GM23338 (cell line): ENCODE data around the gene CIB4. TPM values are rescaled to one million over a fixed set of nuclear protein-coding genes. Genes with fewer than 3 reads are reported as not detected.

Experiments
- ATAC-seq: fragments of 200-7000 bp; cut with Tn5 transposase; 3 replicates; pipeline ENCODE4 v1.9.1; 2020
- DNase-seq: peaks from one replicate; pipeline ENCODE4 v3.0.0-alpha.2; 2015; ENCODE audit warnings: low spot score
- H2AFZ ChIP-seq: fragments of 200-600 bp; sonication (generic); 2 replicates; pipeline ENCODE4 v1.8.0; 2016; ENCODE audit warnings: antibody characterized with exemption, mild to moderate bottlenecking, moderate library complexity
- H3F3A ChIP-seq: fragments of 200-600 bp; sonication (generic); replicated peaks from 2 replicates; pipeline ENCODE4 v1.8.0; 2017; ENCODE audit warnings: antibody characterized with exemption, mixed run types, low read depth
- H3K27ac ChIP-seq: fragments of 200-600 bp; sonication (generic); 2 replicates; pipeline ENCODE4 v1.6.1; 2016; ENCODE audit warnings: low read depth
- H3K27me3 ChIP-seq: fragments of 200-600 bp; sonication (generic); 2 replicates; pipeline ENCODE4 v1.8.0; 2016; ENCODE audit warnings: mild to moderate bottlenecking, mixed run types, moderate library complexity; ENCODE audit not compliant: insufficient read depth
- H3K36me3 ChIP-seq: fragments of 200-600 bp; sonication (generic); 2 replicates; pipeline ENCODE4 v1.8.0; 2016; ENCODE audit warnings: mild to moderate bottlenecking; ENCODE audit not compliant: insufficient read depth
- H3K4me1 ChIP-seq: fragments of 200-600 bp; sonication (generic); 2 replicates; pipeline ENCODE4 v1.8.0; 2016; ENCODE audit warnings: mild to moderate bottlenecking, moderate library complexity; ENCODE audit not compliant: insufficient read depth
- H3K4me2 ChIP-seq: fragments of 200-600 bp; sonication (generic); 2 replicates; pipeline ENCODE4 v1.7.1; 2017; ENCODE audit warnings: mixed run types
- H3K4me3 ChIP-seq: fragments of 200-600 bp; sonication (generic); 2 replicates; pipeline ENCODE4 v1.6.1; 2016; ENCODE audit warnings: mixed run types
- H3K79me2 ChIP-seq: fragments of 200-600 bp; sonication (generic); replicated peaks from 2 replicates; pipeline ENCODE4 v1.8.0; 2017; ENCODE audit warnings: mild to moderate bottlenecking; ENCODE audit not compliant: insufficient read depth
- H3K9me2 ChIP-seq: fragments of 200-600 bp; sonication (generic); 2 replicates; pipeline ENCODE4 v1.8.0; 2017; ENCODE audit not compliant: insufficient read depth
- H4K20me1 ChIP-seq: fragments of 200-600 bp; sonication (generic); replicated peaks from 2 replicates; pipeline ENCODE4 v1.8.0; 2017; ENCODE audit warnings: mild to moderate bottlenecking; ENCODE audit not compliant: insufficient read depth
- H3K27ac Mint-ChIP-seq: 2 replicates; pipeline ENCODE4 v1.8.0; 2020; ENCODE audit warnings: inconsistent platforms, mild to moderate bottlenecking, moderate library complexity, mixed read lengths
- H3K27me3 Mint-ChIP-seq: 3 replicates; pipeline ENCODE4 v1.8.0; 2022; ENCODE audit warnings: low read depth, mild to moderate bottlenecking, moderate library complexity, mixed read lengths, inconsistent platforms; ENCODE audit not compliant: insufficient read depth, poor library complexity
- H3K36me3 Mint-ChIP-seq: 3 replicates; pipeline ENCODE4 v1.8.0; 2021; ENCODE audit warnings: low read depth, mild to moderate bottlenecking, inconsistent platforms, moderate library complexity, mixed read lengths
- H3K4me1 Mint-ChIP-seq: 3 replicates; pipeline ENCODE4 v1.8.0; 2020; ENCODE audit warnings: mild to moderate bottlenecking, inconsistent platforms, mixed read lengths
- H3K4me3 Mint-ChIP-seq: 3 replicates; pipeline ENCODE4 v1.8.0; 2021; ENCODE audit warnings: moderate library complexity, mild to moderate bottlenecking, inconsistent platforms, mixed read lengths
- H3K9me3 Mint-ChIP-seq: 3 replicates; pipeline ENCODE4 v1.8.0; 2020; ENCODE audit warnings: moderate library complexity, mild to moderate bottlenecking, inconsistent platforms, mixed read lengths
- CREB1 ChIP-seq: fragments of 250-450 bp; sonication (Bioruptor Pico); IDR thresholded peaks from 2 replicates; pipeline ENCODE4 v1.5.0; 2020; ENCODE audit warnings: low read depth, mild to moderate bottlenecking, moderate library complexity
- EZH2 ChIP-seq: fragments of 200-600 bp; sonication (generic); IDR thresholded peaks from one replicate; pipeline ENCODE4 v1.8.0; 2017; ENCODE audit warnings: antibody characterized with exemption, mild to moderate bottlenecking, low read depth; ENCODE audit not compliant: unreplicated experiment
- JUNB ChIP-seq: IDR thresholded peaks from one replicate; pipeline ENCODE4 v1.6.1; 2016; ENCODE audit warnings: antibody characterized with exemption; ENCODE audit not compliant: unreplicated experiment
- NANOG ChIP-seq: IDR thresholded peaks from 2 replicates; pipeline ENCODE4 v1.6.1; 2016; ENCODE audit warnings: antibody characterized with exemption, borderline replicate concordance
- POLR2AphosphoS5 ChIP-seq: IDR thresholded peaks from 2 replicates; pipeline ENCODE4 v1.6.1; 2016; ENCODE audit warnings: antibody characterized with exemption, low read depth
- STAT1 ChIP-seq: IDR thresholded peaks from one replicate; pipeline ENCODE4 v1.6.1; 2016; ENCODE audit warnings: antibody characterized with exemption; ENCODE audit not compliant: unreplicated experiment
- ZNF114 ChIP-seq: fragments of 250-450 bp; sonication (Bioruptor Pico); IDR thresholded peaks from 2 replicates; pipeline ENCODE4 v1.5.0; 2020; ENCODE audit warnings: mild to moderate bottlenecking, moderate library complexity
- ZNF331 ChIP-seq: fragments of 250-450 bp; sonication (Bioruptor Pico); IDR thresholded peaks from 2 replicates; pipeline ENCODE4 v1.5.0; 2020; ENCODE audit warnings: low read depth, mild to moderate bottlenecking, moderate library complexity
- polyA plus RNA-seq: library from polyadenylated mRNA; unstranded; fragments of >200 nt; fragmentation: Nextera tagmentation; extraction: Ambion mirVana; gene quantifications from 2 replicates; pipeline ENCODE4 v1.2.1, GENCODE V29; 2016
- total RNA-seq: library from RNA; depleted of rRNA; stranded (reverse); fragments of >200 nt; shearing (Covaris generic); gene quantifications from 2 replicates; pipeline ENCODE4 v1.2.3, GENCODE V29; 2014
- TF ChIP-seq, protein P1 (sequence below): IDR thresholded peaks from one replicate; pipeline ENCODE4 v1.6.1; 2018; ENCODE audit warnings: antibody characterized with exemption; ENCODE audit not compliant: unreplicated experiment
- TF ChIP-seq, protein P2 (sequence below): IDR thresholded peaks from 2 replicates; pipeline ENCODE4 v1.6.1; 2016; ENCODE audit warnings: antibody characterized with exemption

CIB4 gene
- total and polyA plus RNA-seq, 2 experiments from 2014 or later, result not detected

DNA sequence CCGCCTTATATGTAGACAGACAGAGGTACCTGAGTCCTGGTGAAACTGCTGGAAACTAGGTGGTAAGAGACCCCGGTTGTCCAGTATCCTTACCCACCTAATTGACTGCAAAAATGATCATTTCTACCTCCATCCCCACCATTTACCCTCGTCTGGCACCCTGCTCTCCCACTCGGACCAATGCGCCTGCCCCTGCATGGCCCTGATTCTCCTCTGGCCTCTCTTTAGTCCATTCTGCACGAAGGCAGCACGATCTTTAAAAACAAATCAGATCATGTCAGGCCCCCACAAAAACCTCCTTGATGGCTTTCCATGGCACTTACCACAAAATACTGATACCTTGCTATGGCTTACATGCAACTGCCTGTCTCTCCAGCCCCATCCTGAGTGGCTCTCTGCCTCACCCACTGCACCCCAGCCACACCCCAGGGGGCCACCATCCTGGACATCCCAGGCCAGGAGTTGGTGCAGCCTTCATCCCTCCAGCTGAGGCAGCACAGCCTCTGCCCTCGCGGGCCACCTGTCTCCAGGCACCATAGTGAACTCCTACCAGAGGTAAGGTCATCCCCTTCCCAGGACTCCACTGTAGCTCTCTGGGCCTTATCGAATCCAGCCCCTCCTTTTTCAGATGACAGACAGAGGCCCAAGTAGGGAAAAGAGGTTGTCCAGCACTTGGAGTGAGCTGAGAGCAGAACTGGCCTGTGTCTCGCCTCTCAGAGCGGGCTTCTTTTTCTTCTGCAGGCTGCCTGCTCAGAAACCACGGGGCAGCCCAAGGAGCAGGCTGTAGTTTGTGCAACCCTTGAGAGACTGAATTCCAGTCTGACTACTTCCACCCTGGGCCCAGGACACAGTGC lies 12.3 kb upstream of the CIB4 start (continued):
- TF ChIP-seq, protein P1, sequence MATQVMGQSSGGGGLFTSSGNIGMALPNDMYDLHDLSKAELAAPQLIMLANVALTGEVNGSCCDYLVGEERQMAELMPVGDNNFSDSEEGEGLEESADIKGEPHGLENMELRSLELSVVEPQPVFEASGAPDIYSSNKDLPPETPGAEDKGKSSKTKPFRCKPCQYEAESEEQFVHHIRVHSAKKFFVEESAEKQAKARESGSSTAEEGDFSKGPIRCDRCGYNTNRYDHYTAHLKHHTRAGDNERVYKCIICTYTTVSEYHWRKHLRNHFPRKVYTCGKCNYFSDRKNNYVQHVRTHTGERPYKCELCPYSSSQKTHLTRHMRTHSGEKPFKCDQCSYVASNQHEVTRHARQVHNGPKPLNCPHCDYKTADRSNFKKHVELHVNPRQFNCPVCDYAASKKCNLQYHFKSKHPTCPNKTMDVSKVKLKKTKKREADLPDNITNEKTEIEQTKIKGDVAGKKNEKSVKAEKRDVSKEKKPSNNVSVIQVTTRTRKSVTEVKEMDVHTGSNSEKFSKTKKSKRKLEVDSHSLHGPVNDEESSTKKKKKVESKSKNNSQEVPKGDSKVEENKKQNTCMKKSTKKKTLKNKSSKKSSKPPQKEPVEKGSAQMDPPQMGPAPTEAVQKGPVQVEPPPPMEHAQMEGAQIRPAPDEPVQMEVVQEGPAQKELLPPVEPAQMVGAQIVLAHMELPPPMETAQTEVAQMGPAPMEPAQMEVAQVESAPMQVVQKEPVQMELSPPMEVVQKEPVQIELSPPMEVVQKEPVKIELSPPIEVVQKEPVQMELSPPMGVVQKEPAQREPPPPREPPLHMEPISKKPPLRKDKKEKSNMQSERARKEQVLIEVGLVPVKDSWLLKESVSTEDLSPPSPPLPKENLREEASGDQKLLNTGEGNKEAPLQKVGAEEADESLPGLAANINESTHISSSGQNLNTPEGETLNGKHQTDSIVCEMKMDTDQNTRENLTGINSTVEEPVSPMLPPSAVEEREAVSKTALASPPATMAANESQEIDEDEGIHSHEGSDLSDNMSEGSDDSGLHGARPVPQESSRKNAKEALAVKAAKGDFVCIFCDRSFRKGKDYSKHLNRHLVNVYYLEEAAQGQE, result no peak
- TF ChIP-seq JUNB (no peak), CREB1 (no peak), NANOG (no peak), POLR2AphosphoS5 (no peak), STAT1 (no peak), EZH2 (no peak)

GRCh38 chr2:26652361-26653041 lies 11.3 kb upstream of the CIB4 start:
- no peak overlapping the region for H2AFZ ChIP-seq

More at GRCh38 chr2:26652361-26653041, 11.3 kb upstream of the CIB4 start:
- peaks cover 14% of the 10 kb centered on the region for H3K27me3 Mint-ChIP-seq
- H4K20me1 ChIP-seq, result no peaks in the 10 kb centered on the region
- peaks cover 5% of the 10 kb centered on the region for H3K4me1 ChIP-seq
- H3K4me2 ChIP-seq, result no peak overlapping the region
- no peaks in the 10 kb centered on the region for H3K9me2 ChIP-seq
- no peak overlapping the region for H3K4me3 Mint-ChIP-seq
- H3K36me3 ChIP-seq, result no peaks in the 10 kb centered on the region
- no peaks in the 10 kb centered on the region for H3F3A ChIP-seq
- H3K79me2 ChIP-seq, result no peaks in the 10 kb centered on the region
- no peak overlapping the region for H3K4me3 ChIP-seq
- no peak for DNase-seq
- H3K27me3 ChIP-seq, result no peaks in the 10 kb centered on the region
- H3K27ac Mint-ChIP-seq, result no peak overlapping the region
- no peaks in the 10 kb centered on the region; the same call in 2 of the 3 replicates for H3K36me3 Mint-ChIP-seq
- peaks cover 23% of the 10 kb centered on the region for H3K4me1 Mint-ChIP-seq
- H3K9me3 Mint-ChIP-seq, result no peaks in the 10 kb centered on the region
- no peak for ATAC-seq
- H3K27ac ChIP-seq, result no peak overlapping the region
- TF ChIP-seq STAT1 (no peak), ZNF331 (no peak), ZNF114 (CRISPR knock-in tag) (no peak), POLR2AphosphoS5 (no peak)
- TF ChIP-seq, protein P2, sequence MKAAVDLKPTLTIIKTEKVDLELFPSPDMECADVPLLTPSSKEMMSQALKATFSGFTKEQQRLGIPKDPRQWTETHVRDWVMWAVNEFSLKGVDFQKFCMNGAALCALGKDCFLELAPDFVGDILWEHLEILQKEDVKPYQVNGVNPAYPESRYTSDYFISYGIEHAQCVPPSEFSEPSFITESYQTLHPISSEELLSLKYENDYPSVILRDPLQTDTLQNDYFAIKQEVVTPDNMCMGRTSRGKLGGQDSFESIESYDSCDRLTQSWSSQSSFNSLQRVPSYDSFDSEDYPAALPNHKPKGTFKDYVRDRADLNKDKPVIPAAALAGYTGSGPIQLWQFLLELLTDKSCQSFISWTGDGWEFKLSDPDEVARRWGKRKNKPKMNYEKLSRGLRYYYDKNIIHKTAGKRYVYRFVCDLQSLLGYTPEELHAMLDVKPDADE, result no peak
